GM18909 (cell line): ENCODE data around the gene RDX.
"Not testable (repeated sequence)": the region's sequence is repeated elsewhere in the genome, so short reads cannot be mapped to it uniquely, and the experiment has no call there.

Experiments used
- ATAC-seq: cut with Tn5 transposase; IDR thresholded peaks from one replicate; pipeline ENCODE4 v1.9.1; 2021; ENCODE audit warnings: mild to moderate bottlenecking; ENCODE audit not compliant: unreplicated experiment, poor library complexity

RDX gene

GRCh38 chr11:110306019-110306388 is 9.6 kb upstream of the RDX start:
- ATAC-seq: not testable (repeated sequence)

GRCh38 chr11:110305169-110306018 is 9.0 kb upstream of the RDX start:
- no peak for ATAC-seq

DNA sequence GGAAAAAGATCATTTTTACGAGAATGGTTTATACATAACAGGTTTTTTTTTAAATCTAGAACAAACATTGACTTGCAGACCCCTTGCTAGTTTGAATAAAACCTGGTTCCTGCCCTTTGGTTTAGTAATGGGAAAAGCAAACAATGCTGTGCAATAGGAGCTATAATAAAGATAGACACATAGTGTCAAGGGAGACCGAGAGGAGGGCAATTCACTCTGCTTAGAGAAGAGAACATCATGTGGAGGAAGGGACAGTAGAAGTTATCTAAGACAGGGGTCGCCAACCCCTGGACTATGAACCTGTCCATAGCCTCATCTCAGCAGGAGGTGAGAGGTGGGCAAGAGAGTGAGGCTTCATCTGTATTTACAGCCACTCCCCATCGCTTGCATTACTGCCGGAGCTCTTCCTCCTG is 7.0 kb upstream of the RDX start:
- no peak for ATAC-seq

DNA sequence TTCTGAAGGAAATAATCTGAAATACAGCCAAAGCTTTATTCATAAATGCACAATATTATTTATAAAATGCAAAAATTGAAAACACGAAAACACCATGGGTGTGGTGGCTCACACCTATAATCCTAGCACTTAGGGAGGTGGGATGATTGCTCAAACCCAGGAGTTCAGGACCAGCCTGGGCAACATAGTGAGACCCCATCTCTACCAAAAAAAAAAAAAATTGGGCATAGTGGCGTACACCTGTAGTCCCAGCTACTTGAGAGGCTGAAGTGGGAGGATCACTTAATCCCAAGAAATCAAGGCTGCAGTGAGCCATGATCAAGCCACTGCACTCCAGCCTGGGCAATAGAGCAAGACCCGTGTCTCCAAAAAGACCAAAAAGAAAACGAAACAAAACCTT is 5.2 kb upstream of the RDX start:
- ATAC-seq: no peak

GRCh38 chr11:110301032-110301431 is 4.6 kb upstream of the RDX start:
- ATAC-seq: no peak

DNA sequence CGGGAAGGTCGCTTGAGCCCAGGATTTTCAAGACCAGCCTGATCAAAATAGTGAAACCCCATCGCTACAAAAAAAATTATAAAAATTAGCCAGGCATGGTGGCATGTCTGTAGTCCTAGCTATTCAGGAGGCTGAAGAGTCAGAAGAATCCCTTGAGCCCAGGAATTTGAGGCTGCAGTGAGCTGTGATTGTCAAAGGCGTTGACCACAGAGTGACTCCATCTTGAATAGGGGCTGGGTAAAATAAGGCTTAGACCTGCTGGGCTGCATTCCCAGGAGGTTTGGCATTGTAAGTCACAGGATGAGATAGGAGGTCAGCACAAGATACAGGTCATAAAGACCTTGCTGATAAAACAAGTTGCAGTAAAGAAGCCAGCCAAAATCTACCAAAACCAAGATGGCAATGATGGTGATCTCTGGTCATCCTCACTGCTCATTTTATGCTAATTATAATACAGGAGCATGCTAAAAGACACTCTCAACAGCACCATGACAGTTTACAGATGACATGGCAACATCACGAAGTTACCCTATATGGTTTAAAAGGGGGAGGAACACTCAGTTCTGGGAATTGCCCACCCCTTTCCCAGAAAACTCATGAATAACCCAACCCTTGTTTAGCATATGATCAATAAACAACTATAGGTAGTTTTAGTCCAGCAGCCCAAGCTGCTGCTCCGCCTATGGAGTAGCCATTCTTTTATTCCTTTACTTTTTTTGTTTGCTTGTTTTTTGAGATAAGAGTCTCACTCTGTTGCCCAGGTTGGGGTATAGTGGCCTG is 2.8 kb upstream of the RDX start:
- ATAC-seq: no peak

GRCh38 chr11:110298301-110298765 is 1.9 kb upstream of the RDX start:
- no peak for ATAC-seq

- no peak for ATAC-seq
Observed at GRCh38 chr11:110297726-110298300, 1.4 kb upstream of the RDX start.

DNA sequence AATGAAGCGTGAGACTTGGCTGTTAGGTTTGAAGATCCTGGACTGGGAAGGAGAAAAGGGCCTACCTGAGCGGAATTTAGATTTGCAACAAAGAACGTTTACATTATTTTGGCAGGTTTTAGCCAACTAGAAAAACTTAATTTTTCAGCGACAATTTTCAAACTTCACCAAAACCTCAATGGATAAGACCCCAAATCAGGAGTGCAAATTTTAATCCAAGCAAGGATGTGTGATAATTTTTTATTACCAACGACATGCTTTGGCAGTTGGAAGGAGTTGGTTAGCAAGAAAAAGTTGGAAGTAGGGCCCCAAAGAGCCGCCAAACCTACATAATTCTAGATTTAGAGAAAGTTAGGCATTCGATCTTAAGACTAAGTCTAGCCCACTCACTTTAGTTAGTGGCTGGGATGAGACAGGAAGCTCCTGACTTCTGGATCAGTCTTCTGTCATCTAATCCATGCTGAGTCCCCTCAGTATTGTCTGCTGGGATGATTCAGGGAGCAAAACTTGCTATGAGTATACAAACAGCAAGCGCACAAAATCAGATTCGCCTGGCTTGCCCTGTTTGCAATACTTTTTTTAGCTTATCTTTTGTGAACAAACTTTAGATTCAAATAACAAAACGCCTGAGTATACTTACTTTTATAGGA is 787 bp upstream of the RDX start:
- ATAC-seq: no peak

DNA sequence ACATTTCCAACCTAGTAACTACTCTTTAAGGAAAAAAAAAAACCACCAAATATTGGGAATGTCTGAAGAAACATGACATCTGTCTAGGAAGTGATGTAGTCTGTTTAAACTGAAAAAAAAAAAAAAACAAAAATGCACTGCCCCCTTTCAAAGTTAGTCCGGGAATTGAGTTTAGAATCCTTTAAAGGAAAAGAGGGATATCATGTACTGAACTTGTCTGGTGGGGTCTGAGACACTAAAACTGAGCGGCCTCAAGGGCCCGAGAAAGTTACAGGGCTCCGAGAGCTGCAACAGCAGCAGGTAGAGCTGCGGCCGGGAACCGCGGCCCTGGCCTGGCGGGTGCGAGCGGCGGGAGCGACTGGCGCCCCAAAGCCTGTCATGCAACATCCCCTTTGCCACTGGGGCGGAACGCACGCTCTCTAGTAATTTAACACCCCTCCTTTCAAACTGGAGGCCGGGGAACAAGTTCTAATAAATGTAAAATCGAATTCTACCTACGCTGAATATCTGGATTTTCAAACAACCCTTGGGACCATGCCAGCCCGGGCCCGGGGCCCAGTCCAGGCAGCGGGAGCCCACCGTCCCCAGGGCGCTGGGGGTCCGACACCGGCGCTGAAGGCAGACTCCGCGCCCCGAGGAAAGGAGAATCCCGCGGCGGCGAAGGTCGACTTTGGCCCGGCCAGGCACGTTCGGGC is 736 bp downstream of the RDX start:
- ATAC-seq: peak; percentile 61

DNA sequence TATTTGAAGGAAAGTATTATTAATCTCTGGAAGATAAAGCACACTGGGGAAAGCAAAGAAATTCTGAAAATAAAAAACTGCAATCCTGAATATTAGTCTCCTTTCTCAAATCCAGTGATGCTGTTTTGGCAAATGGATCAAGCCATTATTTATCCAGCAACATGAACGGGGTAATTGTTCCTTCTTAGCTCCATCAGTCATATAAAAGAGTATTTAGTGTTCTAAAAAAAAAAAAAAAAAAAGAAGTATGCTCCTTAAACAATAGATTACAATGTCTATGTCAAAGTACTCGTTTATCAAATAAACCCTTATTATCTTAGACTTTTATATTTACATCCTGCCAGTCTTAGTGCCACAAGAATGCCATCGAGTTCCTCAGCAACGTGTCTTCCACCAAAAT is 1.3 kb downstream of the RDX start:
- no peak for ATAC-seq

GRCh38 chr11:110294509-110294908 is 1.9 kb downstream of the RDX start:
- no peak for ATAC-seq

DNA sequence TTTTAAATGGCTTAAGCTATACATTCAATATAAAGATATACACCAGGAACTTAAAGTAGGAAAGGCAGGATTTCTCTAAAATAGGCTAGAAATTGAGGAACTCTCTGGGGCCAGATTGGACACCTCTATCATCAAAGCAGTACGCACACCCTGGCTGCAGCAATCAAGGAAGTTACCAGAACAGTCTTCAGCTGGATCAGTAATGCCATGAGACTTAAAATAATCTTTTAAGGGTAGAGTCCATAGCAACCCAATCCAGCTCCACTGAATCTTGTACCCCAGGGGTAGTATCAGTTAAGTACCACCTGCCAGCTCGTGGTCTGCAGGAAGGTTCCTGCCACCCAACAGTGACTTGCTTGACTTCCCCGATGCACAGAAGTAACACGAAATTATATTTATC is 3.0 kb downstream of the RDX start:
- ATAC-seq: no peak

DNA sequence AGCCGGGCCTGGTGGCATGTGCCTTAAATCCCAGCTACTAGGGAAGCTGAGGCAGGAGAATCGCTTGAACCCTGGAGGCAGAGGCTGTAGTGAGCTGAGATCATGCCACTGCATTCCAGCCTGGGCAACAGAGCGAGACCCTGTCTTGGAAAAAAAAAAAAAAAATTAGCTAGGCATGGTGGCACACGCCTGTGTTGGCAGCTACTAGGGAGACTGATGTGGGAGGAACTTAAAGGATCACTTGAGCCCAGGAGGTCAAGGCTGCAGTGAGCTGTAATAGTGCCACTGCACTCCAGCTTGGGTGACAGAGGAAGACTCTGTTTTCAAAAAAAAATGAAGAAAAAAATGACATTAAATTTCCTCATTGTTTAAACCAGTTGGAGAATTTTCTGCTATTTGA is 4.3 kb downstream of the RDX start:
- ATAC-seq: not testable (repeated sequence)

GRCh38 chr11:110290591-110291334 is 5.7 kb downstream of the RDX start:
- ATAC-seq: no peak

GRCh38 chr11:110289472-110289871 is 6.9 kb downstream of the RDX start:
- ATAC-seq: no peak

DNA sequence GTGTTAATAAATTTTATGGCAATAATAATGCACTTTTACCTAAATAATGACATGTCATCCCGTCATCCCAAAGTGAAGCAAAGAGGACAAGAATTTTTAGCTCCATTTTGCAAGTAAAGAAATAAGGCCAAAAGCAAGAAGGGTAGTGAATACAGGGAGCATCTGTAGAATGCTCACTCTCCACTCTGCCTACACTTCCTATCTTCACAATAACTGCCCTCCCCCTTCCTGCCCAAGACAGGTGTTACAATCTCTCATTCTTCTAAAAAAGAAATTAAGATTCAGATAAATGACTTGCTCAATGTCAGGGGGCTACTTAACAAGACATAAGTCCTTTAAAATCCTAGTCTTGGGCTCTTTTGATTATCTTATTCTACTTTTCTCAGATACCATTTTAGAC is 8.9 kb downstream of the RDX start:
- ATAC-seq: no peak

GRCh38 chr11:110286298-110287040 is 9.9 kb downstream of the RDX start:
- no peak for ATAC-seq

- no peak for ATAC-seq
Observed at GRCh38 chr11:110283862-110284261, 12.6 kb downstream of the RDX start.
